ENCODE data around the gene SDHA. TPM values are rescaled to one million over a fixed set of nuclear protein-coding genes. Genes with fewer than 3 reads are reported as not detected.

The SDHA gene
- total RNA-seq, 1 experiment from 2014 or later, result 140 TPM

- H3K4me1 ChIP-seq, result no peaks in the 10 kb centered on the region
- Mint-ChIP-seq H3K27me3 (ENCODE audit: insufficient read depth, unreplicated experiment) (no peaks in the 10 kb centered on the region), H3K36me3 (ENCODE audit: insufficient read depth, unreplicated experiment) (peaks cover 20% of the 10 kb centered on the region), H3K4me3 (ENCODE audit: unreplicated experiment) (no peak overlapping the region), H3K27ac (ENCODE audit: unreplicated experiment) (no peak overlapping the region), H3K9me3 (ENCODE audit: unreplicated experiment) (no peaks in the 10 kb centered on the region), H3K4me1 (ENCODE audit: low read depth, unreplicated experiment) (peaks cover 7% of the 10 kb centered on the region)
- ChIA-PET POLR2A (no interaction called here), CTCF (interaction anchor here (1.4 kb wide), 1 partner anchor 17 kb away, joined by 4 read pairs; no protein-coding TSS in a partner anchor)
- intact Hi-C loops (cut with micrococcal nuclease; ENCODE audit: unreplicated experiment), result no loop called here
- no peaks in the 10 kb centered on the region for H3K36me3 ChIP-seq (ENCODE audit: control insufficient read depth, insufficient read depth, low read length)
- BruUV-seq (replicated peaks), result TSS peak; percentile 42
- H3K9me3 ChIP-seq, result no peaks in the 10 kb centered on the region
- DNase-seq, result no peak
- no peaks in the 10 kb centered on the region for H3K27me3 ChIP-seq (replicated peaks; ENCODE audit: control insufficient read depth, insufficient read depth, low read length)
- no peak overlapping the region for H3K4me3 ChIP-seq (ENCODE audit: low read depth, low read length)
- TF ChIP-seq CTCF (IDR thresholded peaks at IDR 0.05; ENCODE audit: insufficient read depth in 1 of 2, low read depth in 1 of 2, low read length in 1 of 2, severe bottlenecking in 1 of 2, unreplicated experiment in 1 of 2), result no peak
Observed at GRCh38 chr5:204966-205670, 13.0 kb upstream of the SDHA start.

- peaks cover 7% of the 10 kb centered on the region for H3K4me1 Mint-ChIP-seq (ENCODE audit: low read depth, unreplicated experiment)
- no peaks in the 10 kb centered on the region for H3K36me3 ChIP-seq (ENCODE audit: control insufficient read depth, insufficient read depth, low read length)
- H3K9me3 ChIP-seq, result no peaks in the 10 kb centered on the region
- intact Hi-C loops (cut with micrococcal nuclease; ENCODE audit: unreplicated experiment), result no loop called here
- H3K27ac Mint-ChIP-seq (ENCODE audit: unreplicated experiment), result no peak overlapping the region
- H3K4me1 ChIP-seq, result no peaks in the 10 kb centered on the region
- no peak overlapping the region for H3K4me3 ChIP-seq (ENCODE audit: low read depth, low read length)
- no peak for DNase-seq
- no peaks in the 10 kb centered on the region for H3K27me3 Mint-ChIP-seq (ENCODE audit: insufficient read depth, unreplicated experiment)
- ChIA-PET POLR2A (no interaction called here), CTCF (interaction anchor here (1.4 kb wide), 1 partner anchor 18 kb away, joined by 4 read pairs; no protein-coding TSS in a partner anchor)
- H3K9me3 Mint-ChIP-seq (ENCODE audit: unreplicated experiment), result no peaks in the 10 kb centered on the region
- H3K27me3 ChIP-seq (replicated peaks; ENCODE audit: control insufficient read depth, insufficient read depth, low read length), result no peaks in the 10 kb centered on the region
- H3K4me3 Mint-ChIP-seq (ENCODE audit: unreplicated experiment), result no peak overlapping the region
- peaks cover 20% of the 10 kb centered on the region for H3K36me3 Mint-ChIP-seq (ENCODE audit: insufficient read depth, unreplicated experiment)
- no TSS peak for BruUV-seq (replicated peaks)
- TF ChIP-seq CTCF (IDR thresholded peaks at IDR 0.05; ENCODE audit: insufficient read depth in 1 of 2, low read depth in 1 of 2, low read length in 1 of 2, severe bottlenecking in 1 of 2, unreplicated experiment in 1 of 2), result no peak
Observed at GRCh38 chr5:206406-206805, 11.7 kb upstream of the SDHA start.

GRCh38 chr5:206927-207536 is 11.1 kb upstream of the SDHA start:
- H3K4me3 ChIP-seq (ENCODE audit: low read depth, low read length), result no peak overlapping the region
- H3K27me3 ChIP-seq (replicated peaks; ENCODE audit: control insufficient read depth, insufficient read depth, low read length), result no peaks in the 10 kb centered on the region
- POLR2A ChIA-PET, result no interaction called here
- no peaks in the 10 kb centered on the region for H3K9me3 ChIP-seq
- no peak overlapping the region for H3K27ac Mint-ChIP-seq (ENCODE audit: unreplicated experiment)
- CTCF ChIA-PET, result no interaction called here
- no peak for TF ChIP-seq CTCF (IDR thresholded peaks at IDR 0.05; ENCODE audit: insufficient read depth in 1 of 2, low read depth in 1 of 2, low read length in 1 of 2, severe bottlenecking in 1 of 2, unreplicated experiment in 1 of 2)
- BruUV-seq (replicated peaks), result no TSS peak
- H3K9me3 Mint-ChIP-seq (ENCODE audit: unreplicated experiment), result no peaks in the 10 kb centered on the region
- H3K27me3 Mint-ChIP-seq (ENCODE audit: insufficient read depth, unreplicated experiment), result no peaks in the 10 kb centered on the region
- no peak overlapping the region for H3K4me3 Mint-ChIP-seq (ENCODE audit: unreplicated experiment)
- intact Hi-C loops (cut with micrococcal nuclease; ENCODE audit: unreplicated experiment), result no loop called here
- H3K4me1 ChIP-seq, result no peaks in the 10 kb centered on the region
- peaks cover 20% of the 10 kb centered on the region for H3K36me3 Mint-ChIP-seq (ENCODE audit: insufficient read depth, unreplicated experiment)
- DNase-seq, result no peak
- H3K36me3 ChIP-seq (ENCODE audit: control insufficient read depth, insufficient read depth, low read length), result no peaks in the 10 kb centered on the region
- peaks cover 7% of the 10 kb centered on the region for H3K4me1 Mint-ChIP-seq (ENCODE audit: low read depth, unreplicated experiment)

Measured in Caco-2 (cell line).